ENCODE results near the gene RLIM.

DNA sequence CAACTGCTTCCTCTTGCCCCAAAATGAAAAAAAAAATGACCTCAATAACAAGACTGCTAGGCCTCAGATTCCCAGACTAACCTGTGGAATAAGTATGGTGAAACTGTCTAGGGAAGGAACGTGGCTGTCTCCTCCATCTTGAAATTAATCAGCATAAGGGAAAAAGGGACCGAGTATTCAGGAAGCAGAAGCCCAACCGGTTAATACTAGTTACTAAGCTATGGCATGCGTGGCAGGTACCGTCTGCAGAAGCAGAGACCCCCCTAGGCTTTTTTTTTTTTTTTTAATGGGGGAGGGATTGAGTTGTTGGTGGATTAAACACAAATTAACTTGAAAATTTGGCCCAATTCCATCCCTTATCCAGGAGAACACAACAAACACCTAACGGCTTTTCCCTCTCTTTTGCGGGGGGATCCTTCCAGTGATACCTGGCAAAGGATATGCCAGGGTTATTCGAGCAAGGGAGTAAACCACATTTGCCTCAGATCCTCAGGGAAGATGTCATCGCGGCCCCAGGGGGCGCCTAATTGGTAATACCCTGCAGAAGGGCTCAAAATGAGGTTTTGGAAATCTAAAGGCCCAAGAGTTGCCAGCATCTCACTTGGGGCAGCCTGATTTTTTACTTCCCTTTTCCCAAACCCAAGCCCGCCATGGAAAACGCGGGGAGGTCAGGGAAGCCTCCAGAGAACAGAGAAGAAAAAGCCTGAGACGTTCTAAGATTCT, 893 bp downstream of the RLIM start:
- TF ChIP-seq POLR2A (IDR thresholded peaks at IDR 0.05; ENCODE audit: low read length) (no peak), GATA1 (IDR thresholded peaks at IDR 0.05; ENCODE audit: low read depth, low read length) (no peak)
